GM21576 (cell line): ENCODE data around the gene PDE4D.
A peak's percentile ranks its signal among the peaks of the same experiment; 100 is the strongest.

Experiments
- ATAC-seq: cut with Tn5 transposase; IDR thresholded peaks from one replicate; pipeline ENCODE4 v1.9.1; 2021; ENCODE audit warnings: mild to moderate bottlenecking, moderate library complexity; ENCODE audit not compliant: unreplicated experiment

PDE4D gene

GRCh38 chr5:59169768-59170150 is 723.8 kb downstream of the PDE4D start:
- ATAC-seq: no peak

- no peak for ATAC-seq
Measured at GRCh38 chr5:59169081-59169767, 724.3 kb downstream of the PDE4D start.

GRCh38 chr5:59168067-59168466 is 725.5 kb downstream of the PDE4D start:
- no peak for ATAC-seq

DNA sequence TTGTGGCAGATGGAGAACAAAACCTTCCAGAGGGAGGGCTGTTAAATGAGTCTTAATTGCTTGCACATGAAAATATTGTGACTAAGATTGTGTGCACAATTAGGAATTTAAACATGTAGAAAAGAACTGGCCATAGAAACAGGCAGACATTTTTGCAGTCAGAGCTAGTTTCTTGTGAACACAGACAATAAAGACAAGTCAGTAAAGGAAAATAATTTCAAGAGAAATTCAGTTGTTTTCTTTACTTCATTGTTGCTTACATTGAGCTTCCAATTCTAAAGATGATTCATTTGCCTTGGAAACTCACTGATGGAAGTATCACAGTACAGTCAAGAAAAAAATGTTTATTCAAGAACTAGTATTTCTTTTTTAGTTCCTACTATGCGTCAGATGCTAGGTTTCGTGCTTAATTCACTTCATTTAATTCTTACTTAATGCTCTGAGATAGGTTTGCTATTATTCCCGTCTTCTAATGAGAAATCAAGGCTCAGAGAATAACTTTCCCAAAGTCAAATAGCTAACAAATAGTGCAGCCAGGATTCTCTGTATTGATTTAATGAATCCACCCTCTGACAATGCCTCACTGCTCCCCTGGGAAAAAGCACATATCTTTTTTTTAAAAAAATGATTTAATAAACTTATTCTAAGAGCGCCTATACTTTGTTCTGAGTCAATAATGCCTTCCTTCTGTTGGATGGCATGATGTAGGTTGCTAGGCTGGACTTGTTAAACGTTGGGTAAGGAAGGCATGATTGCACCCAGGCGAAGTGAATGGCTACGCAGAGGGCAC is 729.3 kb downstream of the PDE4D start:
- no peak for ATAC-seq

- no peak for ATAC-seq
Measured at GRCh38 chr5:59161221-59162105, 732.1 kb downstream of the PDE4D start.

- no peak for ATAC-seq
Measured at GRCh38 chr5:59158637-59159391, 734.7 kb downstream of the PDE4D start.

GRCh38 chr5:59158165-59158564 is 735.4 kb downstream of the PDE4D start:
- no peak for ATAC-seq

DNA sequence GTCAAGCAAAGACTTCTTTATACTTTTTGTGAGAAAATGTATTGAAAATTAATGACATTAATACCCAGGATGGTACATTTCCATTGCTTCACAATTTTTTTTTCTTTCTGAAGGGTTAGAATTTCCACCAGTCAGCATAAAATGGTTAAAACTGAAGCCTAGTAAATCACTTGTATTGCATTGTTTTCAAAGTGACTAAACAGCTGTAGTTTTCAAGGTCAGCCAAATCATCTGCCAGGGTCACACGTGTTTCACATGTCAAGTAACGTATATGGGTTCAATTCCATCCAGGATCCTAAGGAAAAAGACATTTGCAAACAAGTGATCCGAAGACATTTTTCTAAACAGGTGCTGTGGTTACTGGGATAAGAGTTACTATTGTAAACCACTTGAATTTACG is 736.5 kb downstream of the PDE4D start:
- no peak for ATAC-seq

GRCh38 chr5:59152701-59153245 is 740.8 kb downstream of the PDE4D start:
- ATAC-seq: peak; percentile 54

GRCh38 chr5:59151162-59151889 is 742.2 kb downstream of the PDE4D start:
- ATAC-seq: no peak

GRCh38 chr5:59149827-59150226 is 743.7 kb downstream of the PDE4D start:
- ATAC-seq: no peak

DNA sequence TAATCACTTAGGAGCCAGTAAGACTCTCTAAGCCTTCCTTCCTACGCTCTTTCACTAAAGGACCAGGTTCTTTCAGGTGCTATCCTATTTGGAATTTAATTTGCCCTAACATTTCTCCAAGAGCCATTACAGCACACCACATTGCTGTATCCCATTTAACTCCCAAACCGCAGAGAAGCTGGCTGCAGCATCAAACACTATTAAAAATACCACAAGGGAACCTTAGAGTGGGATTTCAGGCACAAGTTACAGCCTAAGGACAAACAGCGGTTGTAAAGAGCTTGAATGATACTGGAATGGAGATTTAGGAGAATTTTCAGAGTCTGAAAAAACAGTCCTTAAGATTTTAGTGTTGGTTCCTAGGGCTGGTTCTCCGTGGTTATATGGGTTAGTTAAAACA is 744.3 kb downstream of the PDE4D start:
- ATAC-seq: no peak

DNA sequence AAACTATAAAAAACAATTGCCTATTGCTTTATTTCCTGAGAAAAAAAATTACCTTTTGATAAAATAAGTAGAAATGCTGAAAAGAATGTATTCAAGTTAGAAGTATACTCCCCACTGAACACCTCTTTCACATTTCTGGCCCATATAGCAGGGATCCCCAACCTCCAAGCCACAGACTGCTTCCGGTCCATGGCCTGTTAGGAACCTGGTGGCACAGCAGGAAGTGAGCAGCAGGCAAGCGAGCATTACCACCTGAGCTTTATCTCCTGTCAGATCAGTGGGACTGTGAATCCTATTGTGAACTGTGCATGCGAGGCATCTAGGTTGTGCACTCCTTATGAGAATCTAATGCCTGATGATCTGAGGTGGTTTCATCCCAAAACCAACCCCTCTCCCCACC is 746.8 kb downstream of the PDE4D start:
- ATAC-seq: no peak

DNA sequence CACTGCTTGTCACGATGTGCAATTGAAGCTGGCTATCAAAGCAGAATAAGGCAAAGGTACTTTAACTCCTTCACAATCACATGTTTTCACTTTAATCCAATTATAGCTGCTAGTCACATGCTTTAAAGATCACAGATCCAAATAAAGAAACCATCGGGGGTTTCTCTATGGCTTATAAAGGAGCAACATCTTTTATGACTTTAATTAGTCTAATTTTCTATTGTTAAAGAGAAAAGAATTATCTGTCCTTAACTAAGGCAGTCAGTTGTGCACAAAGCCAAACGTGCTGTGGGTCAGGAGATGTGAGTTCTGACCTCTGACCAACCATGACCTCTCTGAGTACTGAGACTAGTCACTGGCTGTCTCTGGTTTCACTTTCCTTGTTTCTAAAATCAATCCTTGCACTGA is 749.6 kb downstream of the PDE4D start:
- peak; percentile 97 for ATAC-seq

DNA sequence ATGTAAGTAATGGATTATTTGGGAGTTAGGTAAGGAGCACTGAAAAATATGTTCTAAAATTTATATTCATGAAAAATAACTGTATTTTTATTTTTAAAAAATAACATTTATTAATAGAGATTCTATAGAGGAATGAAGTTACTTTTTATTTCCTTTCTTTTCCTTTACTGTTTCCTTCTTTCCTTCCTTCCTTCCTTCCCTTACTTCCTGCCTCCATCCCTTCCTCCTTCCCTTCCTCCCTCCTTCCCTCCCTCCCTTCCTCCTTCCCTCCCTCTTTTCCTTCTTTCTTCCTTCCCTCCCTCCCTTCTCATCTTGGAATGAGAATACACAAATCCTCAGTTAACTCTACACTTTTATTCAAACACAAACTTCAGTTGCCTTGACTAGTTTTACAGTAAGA is 750.6 kb downstream of the PDE4D start:
- no peak for ATAC-seq

DNA sequence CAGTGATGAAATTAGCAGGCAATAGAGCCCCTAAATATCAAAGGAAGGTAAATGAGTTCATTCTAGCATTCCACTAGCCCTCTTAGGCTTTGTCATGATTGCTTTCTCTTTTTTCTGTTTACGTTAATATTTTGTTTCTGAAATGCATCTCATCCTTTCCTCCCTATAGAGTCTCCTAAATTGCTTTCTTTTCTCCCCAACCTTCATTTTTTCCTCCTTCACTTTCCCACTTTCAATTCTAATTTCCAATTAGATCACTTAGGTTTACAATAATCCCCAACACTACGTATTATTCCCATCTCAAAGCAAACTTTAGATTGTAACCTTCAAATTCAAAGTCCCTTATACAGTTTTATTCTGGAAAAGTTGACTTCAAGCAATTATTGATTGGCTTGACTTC is 751.4 kb downstream of the PDE4D start:
- ATAC-seq: no peak

GRCh38 chr5:59140133-59140532 is 753.4 kb downstream of the PDE4D start:
- no peak for ATAC-seq

DNA sequence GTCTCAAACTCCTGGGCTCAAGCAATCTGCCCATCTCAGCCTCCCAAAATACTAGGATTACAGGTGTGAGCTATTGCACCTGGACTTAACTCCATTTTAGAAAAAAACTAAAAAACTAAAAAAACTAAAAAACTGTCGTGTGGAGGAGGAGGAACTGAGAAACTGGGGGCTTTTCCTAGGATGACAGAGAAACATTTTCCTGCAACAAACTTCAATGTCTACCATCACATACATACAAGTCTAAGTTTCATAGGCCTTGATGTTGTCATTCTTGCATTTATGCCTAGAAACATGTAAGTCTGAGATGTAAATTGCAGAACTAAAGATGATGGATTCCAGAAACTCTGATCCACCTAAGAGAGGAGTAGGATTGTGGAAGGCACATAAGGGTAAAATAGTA is 753.8 kb downstream of the PDE4D start:
- ATAC-seq: peak; percentile 37

DNA sequence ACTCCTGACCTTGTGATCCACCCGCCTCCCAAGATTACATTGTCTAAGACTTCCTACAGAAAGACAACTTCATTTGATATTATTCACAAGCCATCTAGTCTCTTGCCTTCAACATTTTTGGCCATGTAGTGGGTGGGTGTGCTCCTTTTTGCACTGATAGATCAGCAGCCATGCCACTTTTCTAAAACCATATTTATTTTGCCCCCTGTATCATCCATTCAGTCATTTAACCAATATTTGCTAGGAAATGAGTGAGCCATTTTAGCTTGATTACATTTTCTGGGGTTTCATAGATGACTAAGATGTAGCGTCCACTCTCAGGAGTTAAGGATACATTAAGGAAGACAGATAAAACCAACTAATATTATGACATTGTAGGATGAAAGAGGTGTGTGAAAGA is 755.0 kb downstream of the PDE4D start:
- no peak for ATAC-seq

DNA sequence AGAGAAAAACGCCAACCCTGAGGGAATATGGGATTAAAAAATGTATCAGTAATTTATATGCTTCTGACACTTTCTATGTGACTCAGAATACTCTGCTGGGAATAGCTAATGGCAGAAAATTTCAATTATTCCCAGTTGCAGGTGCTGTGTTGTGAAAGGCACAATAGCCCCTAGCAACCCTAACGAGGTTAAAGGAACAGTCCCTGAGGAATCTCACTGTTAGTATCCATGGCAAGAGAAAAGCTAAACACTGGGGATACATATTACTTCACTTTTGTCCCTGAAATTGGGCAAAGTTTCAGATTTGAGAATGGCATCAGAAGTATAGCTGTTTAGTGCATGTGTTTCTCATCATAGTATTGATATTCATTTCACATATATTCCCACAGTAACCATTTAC is 755.7 kb downstream of the PDE4D start:
- no peak for ATAC-seq
